HG03060 (cell line): ENCODE results near the gene PDZD7.

Experiments
- ATAC-seq: cut with Tn5 transposase; IDR thresholded peaks from one replicate; pipeline ENCODE4 v1.9.1; 2021; ENCODE audit warnings: low read depth, moderate number of reproducible peaks; ENCODE audit not compliant: unreplicated experiment

The PDZD7 gene

GRCh38 chr10:101031128-101031795, at the start of gene PDZD7, which contains the start of gene SFXN3:
PDZD7 (minus strand) TSS chr10:101031129; CDS start chr10:101030219, 910 bp downstream.
SFXN3 (plus strand) TSS chr10:101031234; CDS start chr10:101034695, 3,461 bp downstream.
- peak; percentile 61 for ATAC-seq

DNA sequence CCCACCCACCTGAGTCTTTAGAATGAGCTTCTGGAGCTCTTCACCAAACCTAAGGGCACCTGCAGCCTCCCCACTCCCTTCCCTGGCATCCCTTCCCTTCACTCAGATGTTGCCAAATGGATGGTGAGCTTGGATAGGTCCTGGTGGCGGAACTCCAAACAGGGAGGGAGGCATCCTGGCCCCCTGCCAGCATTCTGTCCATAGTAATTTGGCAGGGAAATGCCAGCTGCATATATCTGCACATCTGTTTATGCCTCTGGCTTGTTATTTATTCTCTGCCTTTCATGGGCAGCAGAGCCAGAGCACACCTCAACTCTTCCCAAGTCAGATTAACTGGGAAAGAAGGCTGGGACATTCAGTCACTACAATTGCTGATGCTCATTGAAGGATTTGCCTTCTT, 48.9 kb upstream of the PDZD7 start:
- no peak for ATAC-seq

GRCh38 chr10:101076630-101077029, 45.7 kb upstream of the PDZD7 start:
- no peak for ATAC-seq

DNA sequence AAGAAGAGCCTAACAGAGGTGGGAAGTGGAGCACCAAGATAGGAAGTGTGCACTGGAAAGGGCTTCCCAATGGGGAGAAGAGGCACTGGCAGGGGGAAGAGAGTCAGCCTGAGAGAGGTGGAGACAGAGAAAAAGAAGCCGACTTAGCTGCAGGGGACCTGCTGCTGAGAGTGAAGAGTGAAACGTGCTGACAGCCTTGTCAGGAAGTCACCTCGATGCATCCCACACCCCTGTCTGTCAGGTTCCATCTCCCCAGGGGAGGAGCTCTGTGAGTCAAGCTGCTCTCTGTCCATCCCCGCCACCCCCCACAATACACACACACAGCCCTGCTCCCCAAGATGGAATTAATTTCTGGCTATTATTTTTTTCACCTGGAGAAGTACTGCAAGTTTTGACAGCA, 44.8 kb upstream of the PDZD7 start:
- no peak for ATAC-seq

DNA sequence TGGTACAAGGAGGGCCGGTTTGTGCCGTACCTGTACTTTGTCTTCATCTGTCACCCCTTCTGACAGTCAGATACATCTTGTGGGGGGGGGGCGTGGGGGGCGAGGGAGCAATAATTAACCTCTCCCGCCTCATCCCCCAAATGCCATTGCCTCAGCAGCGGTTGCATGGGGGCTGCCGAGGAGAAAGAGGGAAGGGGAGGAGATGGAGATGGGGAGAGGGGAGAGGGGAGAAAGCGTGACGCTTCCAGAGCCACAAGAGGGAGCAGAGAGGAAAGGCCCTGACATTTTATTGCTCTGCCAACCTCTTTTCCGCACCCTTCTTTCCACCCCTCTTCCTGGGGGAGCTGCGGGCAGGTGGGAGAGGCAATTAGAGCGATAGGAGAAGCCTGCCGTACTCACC, 42.7 kb upstream of the PDZD7 start:
- ATAC-seq: no peak

- no peak for ATAC-seq
Observed at GRCh38 chr10:101072923-101073322, 42.0 kb upstream of the PDZD7 start.

- ATAC-seq: no peak
Observed at GRCh38 chr10:101071885-101072433, 41.0 kb upstream of the PDZD7 start.

GRCh38 chr10:101071267-101071884, 40.4 kb upstream of the PDZD7 start:
- ATAC-seq: peak; percentile 42

GRCh38 chr10:101070098-101070497, 39.2 kb upstream of the PDZD7 start:
- no peak for ATAC-seq

GRCh38 chr10:101069441-101069840, 38.5 kb upstream of the PDZD7 start:
- ATAC-seq: no peak

- ATAC-seq: no peak
Observed at GRCh38 chr10:101067356-101068083, 36.6 kb upstream of the PDZD7 start.

DNA sequence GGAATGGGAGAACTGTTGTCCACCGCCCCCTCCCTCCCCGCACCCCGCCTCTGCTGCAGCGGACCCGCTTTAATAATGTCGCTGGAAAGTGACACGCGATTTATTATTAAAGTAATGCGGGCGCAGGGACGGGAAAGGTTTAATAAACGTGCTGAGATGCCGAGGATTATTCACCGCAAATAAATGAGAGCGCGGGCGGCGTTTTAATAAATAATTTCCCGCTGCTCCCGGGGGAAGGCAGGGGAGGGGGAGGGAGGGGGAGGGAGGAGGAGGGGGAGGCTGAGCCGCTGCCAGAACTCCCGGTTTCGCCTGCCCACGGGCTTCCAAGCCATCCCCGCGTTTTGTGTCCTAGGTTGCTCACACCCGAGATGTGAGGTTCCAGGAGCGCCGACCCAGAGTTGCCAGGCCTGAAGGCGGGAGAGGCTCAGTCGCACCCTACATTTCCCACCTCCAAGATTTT, 36.0 kb upstream of the PDZD7 start:
- ATAC-seq: no peak

DNA sequence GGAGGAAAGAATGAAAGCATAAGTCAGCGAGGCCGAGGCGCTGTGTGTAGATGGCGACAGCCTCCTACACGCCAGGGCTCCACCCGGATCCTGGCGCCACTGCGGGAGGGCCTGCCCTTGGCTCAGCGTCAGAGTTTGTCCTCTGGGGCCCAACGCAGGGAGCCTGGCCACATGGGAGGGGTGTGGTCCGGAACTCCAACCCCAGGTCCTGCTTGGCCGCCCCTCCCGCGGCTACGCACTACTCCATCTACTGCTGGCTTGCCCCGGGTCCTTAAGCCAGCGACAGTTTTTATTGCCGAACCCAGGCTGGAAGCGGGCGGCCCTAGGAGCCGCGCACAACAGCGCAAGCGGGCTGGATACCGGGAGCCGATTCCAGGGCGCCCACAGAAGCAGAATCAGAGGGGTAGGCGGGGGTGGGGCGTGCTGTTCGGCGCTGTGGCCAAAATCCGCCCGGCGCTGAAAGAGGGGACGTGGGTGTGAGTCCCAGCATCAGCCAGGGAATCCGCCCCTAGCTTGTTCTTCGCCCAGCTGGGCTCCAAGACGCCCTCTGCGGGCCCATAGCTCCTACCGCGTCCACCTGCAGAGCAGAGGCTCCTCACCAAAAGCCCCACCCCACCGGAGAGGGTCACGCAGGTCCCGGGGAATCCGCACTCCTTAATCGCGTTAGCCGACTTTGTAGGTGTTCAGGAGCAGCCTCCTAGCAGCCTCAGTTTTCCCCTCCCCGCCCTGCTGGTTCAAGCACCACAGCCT, 35.4 kb upstream of the PDZD7 start:
- ATAC-seq: no peak

GRCh38 chr10:101065481-101066145, 34.7 kb upstream of the PDZD7 start:
- no peak for ATAC-seq

DNA sequence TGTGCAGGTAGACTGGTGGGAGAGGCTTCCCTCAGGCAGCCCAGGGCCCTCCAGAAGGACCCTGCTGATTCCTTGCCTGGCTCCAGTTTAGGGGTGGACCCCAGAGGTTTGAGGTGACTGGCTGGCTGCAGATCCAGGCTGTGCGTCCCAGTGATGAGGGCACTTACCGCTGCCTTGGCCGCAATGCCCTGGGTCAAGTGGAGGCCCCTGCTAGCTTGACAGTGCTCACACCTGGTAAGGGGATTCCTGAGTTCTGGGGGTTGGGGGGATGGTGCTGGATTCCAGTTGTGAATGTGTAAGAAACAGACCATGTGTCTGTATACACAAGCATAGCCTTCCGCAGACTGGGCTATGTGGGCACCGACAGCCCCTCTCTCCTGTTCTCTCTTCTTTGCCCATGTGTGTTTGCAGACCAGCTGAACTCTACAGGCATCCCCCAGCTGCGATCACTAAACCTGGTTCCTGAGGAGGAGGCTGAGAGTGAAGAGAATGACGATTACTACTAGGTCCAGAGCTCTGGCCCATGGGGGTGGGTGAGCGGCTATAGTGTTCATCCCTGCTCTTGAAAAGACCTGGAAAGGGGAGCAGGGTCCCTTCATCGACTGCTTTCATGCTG, 33.6 kb upstream of the PDZD7 start:
- ATAC-seq: no peak

DNA sequence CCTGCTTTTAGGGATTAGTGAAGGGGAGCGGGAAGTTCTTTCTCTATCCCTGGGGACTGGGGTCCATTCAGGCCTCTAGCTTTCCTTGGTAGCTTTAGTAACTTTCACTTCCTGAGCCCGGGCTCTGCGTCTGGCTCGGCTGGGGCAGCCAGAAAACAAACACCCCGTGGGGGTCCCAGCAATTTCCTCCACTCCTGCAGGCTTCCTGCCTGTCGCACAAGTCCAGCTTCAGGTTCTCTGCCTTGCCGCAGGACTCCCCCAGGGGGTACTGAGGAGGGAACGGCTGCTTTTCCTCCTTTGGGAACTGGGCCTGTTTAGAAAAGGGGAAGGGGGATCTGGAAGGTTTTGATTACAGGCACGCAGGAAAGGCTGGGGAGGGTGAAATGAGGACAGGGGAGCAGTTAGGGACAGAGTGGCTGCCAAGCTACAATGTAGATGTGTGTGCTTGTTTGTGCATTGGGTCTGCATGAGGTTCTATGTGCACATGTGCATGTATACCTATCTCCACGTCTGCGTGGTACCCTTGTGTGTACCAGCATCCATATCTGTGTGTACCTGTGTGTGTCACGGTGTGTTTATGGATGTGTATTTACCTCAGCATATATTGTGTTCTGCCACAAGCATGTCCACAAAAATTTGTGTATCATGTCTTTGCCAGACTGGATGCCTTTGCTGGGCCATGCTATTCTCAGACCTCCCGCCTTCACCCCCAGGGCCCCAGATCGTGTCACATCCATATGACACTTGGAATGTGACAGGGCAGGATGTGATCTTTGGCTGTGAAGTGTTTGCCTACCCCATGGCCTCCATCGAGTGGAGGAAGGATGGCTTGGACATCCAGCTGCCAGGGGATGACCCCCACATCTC, 32.9 kb upstream of the PDZD7 start:
- ATAC-seq: no peak

DNA sequence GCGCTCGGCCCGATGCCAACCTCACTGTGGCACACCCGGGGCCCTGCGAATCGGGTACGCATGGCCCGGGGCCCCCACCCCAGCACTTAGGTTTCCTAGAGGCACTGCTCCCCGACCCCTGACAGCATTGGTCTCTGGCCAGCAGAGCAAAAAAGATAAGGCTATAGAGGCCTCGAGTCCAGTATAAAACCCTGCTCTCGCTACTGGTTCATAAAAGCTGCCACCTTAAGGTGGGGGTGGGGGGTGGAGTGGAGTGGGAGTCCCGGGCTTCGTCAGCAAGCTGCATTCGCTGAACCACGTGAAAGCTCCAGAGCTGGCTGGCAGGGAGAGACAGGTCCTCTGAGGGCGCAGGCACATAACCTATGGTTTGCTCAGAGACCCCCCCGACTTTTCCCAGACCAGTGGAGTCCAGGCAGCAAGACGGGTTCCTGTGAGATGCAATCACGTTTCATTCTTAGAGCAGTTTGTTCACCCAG, 32.2 kb upstream of the PDZD7 start:
- ATAC-seq: no peak

DNA sequence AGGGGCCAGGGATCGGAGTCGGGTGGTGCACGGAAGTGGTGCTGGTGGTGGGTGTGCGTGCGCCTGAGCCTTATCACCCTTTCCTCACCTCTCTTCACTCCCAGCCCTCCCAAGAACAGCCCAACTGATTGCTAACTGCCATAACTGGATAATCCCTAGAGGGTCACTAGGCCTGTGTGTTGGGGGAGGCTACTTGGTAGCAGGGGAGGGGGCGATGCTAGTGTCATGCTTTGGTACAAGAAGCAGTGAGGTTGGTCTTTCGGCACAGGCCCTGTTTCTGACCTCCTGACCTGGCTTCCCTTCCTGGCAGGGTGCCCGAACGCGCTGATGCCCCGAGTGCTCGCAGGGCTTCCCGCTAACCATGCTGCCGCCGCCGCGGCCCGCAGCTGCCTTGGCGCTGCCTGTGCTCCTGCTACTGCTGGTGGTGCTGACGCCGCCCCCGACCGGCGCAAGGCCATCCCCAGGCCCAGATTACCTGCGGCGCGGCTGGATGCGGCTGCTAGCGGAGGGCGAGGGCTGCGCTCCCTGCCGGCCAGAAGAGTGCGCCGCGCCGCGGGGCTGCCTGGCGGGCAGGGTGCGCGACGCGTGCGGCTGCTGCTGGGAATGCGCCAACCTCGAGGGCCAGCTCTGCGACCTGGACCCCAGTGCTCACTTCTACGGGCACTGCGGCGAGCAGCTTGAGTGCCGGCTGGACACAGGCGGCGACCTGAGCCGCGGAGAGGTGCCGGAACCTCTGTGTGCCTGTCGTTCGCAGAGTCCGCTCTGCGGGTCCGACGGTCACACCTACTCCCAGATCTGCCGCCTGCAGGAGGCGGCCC, 31.5 kb upstream of the PDZD7 start:
- ATAC-seq: no peak
